GM19467 (cell line): Measurements from ENCODE around the gene ERCC6L2.

Experiments
- ATAC-seq: cut with Tn5 transposase; IDR thresholded peaks from one replicate; pipeline ENCODE4 v1.9.1; 2021; ENCODE audit warnings: mild to moderate bottlenecking, moderate library complexity; ENCODE audit not compliant: unreplicated experiment

Gene ERCC6L2, protein sequence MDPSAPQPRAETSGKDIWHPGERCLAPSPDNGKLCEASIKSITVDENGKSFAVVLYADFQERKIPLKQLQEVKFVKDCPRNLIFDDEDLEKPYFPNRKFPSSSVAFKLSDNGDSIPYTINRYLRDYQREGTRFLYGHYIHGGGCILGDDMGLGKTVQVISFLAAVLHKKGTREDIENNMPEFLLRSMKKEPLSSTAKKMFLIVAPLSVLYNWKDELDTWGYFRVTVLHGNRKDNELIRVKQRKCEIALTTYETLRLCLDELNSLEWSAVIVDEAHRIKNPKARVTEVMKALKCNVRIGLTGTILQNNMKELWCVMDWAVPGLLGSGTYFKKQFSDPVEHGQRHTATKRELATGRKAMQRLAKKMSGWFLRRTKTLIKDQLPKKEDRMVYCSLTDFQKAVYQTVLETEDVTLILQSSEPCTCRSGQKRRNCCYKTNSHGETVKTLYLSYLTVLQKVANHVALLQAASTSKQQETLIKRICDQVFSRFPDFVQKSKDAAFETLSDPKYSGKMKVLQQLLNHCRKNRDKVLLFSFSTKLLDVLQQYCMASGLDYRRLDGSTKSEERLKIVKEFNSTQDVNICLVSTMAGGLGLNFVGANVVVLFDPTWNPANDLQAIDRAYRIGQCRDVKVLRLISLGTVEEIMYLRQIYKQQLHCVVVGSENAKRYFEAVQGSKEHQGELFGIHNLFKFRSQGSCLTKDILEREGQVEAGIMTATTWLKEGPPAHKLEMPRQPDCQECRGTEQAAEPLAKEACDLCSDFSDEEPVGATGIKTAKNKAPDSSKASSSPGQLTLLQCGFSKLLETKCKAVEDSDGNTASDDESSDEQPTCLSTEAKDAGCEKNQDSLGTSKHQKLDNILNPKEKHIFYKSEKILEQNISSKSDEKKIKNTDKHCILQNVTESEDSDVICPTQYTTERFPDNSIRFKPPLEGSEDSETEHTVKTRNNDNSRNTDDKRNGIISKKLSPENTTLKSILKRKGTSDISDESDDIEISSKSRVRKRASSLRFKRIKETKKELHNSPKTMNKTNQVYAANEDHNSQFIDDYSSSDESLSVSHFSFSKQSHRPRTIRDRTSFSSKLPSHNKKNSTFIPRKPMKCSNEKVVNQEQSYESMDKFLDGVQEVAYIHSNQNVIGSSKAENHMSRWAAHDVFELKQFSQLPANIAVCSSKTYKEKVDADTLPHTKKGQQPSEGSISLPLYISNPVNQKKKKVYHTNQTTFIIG (N-terminal part only)

DNA sequence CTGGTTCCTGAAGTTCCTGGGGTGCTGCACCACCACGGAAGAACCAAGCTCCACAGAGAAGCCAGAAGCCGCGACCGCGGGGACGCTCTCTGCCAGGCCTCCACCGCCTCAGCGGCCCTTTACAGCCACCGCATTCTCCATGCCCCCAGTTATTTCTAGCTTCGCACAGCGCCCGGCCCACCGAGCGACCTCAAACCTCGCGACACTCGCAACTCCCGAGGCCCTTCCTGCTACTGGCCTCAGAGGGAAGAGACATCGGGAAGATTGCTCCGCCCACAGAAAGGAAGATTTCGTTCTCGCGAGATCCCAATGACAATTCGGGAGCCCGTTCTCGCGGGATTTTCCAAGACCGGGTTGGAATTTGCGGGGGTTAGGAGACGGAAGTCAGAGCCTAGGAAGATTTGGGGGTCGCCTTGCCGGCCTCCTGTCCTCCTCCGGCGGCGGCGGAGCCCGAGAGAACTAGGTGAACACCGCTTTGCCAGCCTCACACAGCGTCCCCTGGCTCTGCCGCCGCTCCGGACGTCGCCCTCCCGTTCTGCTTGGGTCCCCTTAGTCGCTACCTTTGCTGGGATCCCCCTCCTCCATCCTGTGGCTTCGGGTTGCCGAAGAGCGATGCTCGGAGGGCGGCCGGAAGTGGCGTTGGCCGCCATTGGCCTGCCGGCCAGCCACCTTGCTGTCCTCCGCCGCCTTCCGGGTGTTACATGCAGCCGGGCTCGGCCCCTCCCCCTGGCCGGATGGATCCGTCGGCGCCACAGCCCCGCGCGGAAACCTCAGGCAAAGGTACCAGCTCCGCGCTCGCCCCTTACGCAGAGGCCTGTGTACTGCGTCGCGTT is at the start of gene ERCC6L2:
Gene ERCC6L2 (plus strand): TSS at position 387 of the 833 bp plus-strand sequence. CDS start 348 bp downstream, at position 735.
- peak; percentile 90 for ATAC-seq

DNA sequence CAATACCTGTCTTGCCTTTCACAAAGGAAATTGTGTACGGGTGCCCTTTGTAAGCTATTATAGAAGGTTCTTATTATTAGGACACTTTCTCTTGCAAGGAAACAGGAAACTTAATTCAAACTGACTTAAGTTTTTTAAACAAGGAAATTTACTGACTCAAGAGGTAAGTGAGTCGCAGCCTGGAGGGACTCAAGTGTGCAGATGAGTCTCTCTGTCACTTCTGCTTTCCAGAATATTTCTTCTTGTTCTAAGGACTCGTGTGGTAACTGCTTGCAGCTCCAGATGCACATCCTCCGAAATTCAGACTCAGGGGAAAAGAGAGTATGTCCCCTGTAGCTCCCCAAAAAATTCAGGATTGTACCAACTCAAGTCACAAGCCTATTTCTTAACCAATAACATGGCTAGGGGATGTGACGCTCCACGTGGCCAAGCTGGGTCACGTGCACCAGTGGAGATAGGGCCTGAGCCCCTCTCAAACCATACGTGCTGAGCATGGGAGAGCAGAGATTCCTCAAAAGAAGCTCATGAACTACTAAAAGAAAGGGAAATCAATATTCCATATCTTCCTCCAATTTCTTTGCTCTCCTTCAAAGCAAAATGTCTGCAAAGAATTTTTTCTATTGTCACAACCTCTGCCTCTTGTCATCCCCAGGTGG is 49.2 kb upstream of the ERCC6L2 start:
- no peak for ATAC-seq

DNA sequence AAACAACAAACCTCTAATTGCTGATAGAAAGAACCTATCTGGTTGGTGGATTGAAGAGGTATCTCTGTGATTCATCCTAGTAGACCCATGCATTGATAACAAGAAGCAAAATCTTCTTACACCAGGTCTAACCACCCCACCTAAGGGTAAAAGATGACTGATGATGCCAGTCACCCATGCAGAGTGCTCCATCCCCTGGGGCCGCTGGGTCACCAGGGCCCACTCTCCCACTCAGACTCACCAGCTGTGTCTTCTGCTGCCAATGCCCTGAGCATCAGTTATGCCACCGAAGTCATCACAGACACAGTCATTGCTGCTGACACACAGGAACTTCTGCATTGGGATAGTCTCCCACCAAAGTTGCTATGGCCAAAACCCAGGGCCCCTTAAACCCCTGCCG is 44.7 kb upstream of the ERCC6L2 start:
- no peak for ATAC-seq

DNA sequence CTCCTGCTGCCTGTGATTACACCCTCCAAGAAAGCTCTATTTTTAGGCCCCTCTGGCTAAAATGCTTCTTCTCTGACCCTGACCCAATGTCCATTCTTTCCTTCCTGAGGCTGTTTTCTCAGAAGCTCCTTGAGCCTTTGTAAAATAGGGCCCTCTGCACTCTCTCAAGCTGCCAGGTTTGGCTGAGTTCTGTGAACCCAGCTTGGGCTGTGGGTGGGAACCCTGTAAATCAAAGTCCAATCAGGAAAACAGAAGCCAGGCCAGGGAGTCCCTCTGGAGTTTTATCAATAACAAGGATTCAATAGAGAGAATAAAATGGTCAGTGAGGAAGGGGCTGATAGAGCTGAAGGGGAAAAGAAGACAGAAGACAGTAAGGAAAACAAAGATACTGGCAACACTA is 43.7 kb upstream of the ERCC6L2 start:
- no peak for ATAC-seq

DNA sequence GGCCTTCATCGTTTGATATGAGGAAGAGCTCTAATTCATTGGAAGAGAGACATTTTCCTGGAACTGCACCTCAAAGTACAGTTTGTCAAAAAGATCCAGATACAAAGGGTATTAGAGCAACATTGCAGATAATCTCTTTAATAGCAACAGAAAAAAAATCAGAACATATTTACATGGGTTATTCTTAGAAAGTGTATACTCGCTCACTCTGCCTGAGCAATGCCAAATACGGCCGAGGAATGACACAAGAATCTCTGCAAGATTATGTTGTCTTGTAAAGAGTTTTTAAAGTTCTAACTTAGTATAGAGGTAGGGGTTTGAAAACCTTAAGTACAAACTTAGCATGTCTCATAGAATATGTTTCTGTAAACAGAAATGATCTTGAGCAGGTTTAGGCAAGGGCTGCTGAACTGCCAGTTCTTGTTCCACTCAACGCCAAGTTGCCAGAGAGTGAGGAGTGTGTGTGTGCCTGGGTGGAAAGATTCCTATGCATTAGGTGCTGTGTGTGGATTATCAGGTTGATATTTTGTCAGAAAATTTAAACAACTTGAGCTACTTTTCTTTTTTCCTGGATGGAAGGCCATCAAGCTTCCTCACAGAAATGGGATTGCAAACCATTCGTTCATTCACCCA is 41.8 kb upstream of the ERCC6L2 start:
- ATAC-seq, result no peak

DNA sequence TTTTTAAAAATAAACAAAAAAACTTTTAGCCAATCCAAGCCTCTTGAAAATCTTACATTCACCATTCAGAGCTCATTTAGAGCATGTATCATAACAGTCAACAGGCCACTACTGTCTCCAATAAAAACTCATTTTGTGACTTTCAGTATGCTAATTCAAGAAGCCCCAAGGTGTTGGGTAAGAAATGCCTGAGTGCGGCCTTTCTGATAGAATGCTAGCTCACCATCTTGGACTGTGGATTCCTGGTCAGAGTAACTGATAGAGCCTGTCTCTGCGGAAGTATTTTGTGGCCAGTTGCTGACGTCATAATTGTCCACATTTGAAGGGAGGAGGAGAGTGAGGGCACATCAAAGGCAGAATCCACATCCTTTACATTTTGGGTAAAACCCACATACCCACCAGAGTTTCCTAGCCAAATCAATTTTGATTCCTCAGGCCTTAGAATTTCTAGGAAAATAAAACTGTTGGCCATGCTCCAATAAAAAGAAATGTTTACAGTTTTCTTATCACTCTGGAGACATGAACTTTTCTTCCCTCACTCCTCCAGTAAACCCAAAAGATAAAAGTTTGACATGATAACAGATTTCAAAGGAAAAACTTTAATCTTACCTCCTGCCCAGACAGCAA is 41.1 kb upstream of the ERCC6L2 start:
- ATAC-seq, result no peak

DNA sequence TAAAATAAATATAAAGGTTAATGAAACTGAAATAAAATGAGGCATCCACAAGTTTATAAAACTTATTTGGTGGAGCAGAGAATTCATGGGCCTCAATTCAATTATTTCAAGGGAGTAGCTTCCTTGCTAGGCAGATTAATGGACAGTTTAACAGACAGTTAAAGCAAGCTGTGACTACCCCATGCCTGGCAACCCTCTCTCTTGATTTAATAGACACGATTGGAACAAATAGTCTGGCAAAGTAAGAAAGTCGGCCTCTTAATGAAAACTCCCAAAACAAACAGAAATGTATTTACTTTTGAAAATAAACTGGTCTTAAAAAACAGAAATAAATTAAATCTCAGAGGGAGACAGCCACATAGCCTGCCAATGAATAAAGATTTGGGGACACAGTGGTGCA is 40.1 kb upstream of the ERCC6L2 start:
- no peak for ATAC-seq

DNA sequence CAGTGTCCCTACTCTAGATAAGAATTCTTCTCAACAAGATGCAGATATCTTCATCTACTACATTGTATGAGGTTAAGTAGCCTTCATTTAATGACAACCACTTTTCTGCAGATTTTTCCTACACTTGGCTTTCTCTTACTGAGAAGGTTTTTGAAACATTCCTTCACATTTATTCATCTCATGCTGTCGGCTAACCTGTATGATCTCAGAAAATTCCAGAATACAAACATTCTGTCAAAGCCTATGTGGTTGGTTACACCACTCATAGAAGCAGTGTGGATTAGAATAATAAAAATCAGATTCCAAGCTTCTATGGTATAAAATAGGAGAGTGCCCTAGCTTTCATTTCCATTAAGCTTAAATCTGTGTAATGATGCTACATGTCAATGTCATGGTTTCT is 39.4 kb upstream of the ERCC6L2 start:
- no peak for ATAC-seq

DNA sequence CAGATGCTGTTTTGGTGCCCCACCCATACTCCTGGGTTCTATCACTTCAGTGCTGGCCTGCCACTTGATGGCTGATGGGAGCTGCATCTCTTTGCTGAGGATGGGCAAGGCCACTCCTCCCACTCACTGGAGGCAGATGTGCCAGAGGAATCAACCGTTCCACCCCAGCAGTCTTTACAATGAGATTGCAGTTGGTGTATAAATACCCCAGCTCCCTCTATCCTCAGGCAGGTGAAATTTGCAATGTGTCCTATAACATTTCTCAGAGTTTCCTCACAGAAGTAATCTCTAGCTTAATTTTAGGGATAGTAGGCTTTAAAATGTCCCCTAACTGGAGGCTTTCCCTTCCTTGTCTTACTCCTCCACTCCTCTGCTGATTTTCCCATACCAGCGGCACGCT is 36.5 kb upstream of the ERCC6L2 start:
- ATAC-seq, result no peak

DNA sequence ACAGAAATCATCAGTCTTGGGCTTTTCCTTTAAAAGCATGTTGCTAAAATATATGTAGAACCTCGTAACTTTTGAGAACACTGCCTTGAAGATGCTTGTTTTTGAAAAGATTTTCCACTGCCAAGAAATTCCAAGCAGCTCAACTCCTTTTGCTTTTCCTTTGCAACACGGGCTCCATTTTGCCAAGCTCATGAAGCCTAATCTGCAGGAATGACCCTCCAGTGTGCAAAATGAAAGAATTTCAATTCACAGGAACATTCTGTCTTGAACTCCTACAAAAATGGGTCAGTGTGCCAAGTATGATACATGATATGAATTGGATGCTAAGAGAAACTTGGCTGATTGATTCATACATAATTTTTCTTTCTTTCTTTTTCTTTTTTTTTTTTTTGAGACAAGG is 35.4 kb upstream of the ERCC6L2 start:
- no peak for ATAC-seq

DNA sequence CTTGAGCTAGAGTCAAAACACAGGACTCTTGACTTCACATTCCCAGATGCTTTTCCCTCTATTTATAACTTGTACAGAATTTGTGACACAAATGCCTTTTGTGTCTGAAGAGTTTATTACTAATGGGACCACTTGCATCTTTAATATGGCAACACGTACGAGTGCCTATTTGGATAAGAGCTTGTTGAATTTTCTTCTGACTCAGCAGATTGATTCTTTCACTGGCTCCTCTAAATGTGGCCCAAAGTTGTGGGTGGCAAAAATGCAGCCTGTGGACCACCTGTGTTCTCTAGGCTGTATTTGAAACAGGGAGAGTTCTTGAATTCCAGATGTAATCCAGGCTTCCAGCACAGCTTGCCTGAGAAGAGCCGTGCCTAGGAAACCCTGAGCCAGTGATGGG is 34.1 kb upstream of the ERCC6L2 start:
- no peak for ATAC-seq

DNA sequence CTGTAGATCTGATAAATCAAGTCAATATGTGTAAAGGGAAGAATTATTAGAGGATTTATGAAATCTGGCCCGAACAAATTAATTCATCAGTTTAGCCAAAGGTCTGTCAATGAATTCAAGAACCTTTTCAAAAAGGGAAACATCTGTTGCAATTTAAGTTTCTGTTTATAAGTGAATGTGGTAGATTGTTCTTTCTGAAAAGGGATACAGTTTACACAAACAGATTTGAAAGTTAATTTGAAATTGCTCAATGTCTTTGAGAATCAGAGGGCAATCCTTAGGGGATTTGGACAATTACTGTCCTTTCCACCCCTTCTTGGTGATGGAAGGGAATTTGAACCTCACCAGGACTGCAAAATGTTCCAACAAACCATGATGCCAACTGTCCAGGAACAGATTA is 29.7 kb upstream of the ERCC6L2 start:
- ATAC-seq, result no peak

DNA sequence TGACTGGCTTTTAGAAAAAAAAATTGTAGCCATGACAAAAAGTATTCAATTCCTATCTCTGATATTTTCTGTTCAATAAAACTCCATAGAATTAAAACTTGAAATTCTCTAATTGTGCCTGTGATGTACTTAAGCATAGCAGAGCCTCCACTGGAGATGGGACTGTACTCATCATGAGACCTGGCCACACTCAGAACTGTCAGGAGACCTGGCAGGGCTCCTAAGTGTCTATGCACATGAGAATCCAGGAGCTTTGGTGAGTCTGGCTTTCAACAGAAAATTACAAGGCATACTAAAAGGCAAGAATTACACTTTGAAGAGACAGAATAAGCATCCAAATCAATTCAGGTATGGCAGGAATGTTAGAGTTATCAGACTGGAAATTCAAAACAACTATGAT is 26.7 kb upstream of the ERCC6L2 start:
- no peak for ATAC-seq

DNA sequence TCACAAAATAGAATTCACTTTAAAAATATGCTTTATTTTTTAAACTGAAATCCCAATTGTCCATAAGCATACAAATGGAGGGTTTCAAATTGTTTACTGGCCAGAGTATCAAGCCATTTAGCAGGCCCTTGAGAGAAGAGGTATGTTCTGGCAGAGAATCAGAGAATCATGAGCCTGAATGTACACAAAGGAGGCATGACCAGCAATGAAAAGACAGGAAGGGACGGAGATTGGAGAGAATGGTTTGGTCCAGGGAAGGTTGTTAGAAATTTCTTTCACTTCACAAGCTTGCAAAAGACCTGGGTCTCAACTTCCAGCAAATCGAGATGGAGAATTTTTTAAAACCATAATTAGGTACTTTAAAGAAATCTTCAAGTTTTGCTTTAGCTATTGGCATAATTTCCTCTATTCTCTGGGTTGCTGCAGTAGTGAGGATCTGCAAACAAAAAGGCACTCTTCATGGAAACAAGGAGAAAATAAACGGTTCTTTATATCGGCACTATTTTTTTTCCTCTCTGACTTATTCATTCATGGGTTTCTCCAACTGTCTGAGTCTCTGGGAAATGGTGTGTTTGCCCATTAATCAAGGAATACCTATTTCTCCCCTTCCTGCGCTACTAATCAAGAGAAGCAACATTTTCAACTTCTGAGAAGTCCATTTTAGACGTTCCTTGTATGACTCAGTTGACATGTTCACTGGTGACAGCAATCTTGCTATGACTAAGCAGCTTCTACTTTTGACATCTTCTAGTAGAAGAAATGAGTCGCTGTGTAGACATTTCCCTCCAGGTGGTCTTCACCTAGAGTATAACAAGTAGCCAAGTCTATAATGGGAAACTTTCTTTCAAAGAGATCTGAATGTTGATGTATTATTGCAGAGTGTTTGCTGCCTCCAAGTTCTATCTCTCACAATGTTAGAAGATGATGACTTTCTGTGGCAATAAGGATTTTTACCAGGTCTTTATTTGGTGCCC is 23.1 kb upstream of the ERCC6L2 start:
- peak; percentile 91 for ATAC-seq

DNA sequence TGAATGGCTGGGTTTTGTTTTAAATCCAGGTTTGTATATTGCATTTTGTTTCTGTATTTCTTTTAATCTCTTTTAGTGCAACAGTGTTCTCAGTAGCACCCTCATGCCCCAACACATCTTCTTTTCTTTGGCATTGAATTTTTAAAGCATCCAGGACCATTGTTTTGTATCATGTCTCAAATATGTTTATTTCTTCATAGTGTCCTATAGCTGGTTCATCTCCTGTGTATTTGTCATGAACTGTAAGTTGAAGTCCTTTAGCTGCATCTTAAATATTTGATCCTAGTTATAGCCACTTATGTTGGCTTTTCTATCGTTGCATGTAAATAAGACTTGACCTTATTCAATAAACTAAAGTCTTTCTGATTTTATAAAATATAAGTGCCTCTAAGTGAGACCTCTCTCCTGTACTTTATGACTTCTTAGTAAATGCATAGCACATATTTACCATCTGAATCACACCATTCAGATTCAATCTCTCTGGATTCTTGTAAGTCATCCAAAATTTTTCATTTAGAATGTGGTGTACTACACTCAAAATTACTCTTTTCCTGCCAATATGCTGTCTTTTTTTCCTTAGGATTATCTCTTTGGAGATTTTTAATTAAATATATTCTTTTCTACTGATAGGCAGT is 21.0 kb upstream of the ERCC6L2 start:
- ATAC-seq, result no peak

DNA sequence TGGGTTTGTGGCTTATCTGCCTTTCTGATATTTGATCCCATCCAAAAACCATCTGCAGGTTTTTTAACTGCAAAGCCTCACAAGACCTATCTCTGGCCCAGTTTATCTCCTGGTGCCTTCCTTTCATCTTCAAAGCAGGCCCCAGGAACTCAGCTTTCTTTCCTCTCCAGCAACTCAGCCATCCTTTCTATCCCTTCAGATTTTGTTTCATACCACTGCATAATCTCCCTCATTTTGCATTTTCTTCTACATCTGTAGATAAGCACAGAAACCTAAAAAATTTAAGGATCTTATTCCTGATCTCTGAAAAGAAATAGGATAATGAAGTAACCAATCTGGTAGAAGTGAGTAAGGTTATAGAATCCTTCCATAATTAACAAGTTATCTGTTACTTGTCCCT is 19.5 kb upstream of the ERCC6L2 start:
- no peak for ATAC-seq

DNA sequence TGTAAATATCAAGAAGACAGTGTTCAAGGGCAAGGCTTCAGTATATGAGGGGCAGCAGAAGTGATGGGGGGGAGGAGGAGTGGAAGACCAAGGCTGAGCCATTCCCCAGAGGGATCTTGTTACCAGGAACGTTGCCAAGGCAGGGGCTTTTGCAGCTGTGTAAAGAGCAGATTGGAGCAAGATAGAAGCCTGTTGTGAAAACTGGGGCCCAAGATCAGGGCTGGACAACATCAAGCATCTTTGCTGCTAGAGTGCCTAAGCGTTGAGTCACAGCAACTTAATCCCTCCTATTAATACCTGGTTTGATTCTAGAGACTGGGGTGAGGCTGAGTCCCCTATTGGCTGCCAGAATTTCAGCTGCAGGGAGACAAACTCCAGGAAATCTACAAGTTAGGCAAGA is 18.4 kb upstream of the ERCC6L2 start:
- no peak for ATAC-seq
